K562 (cell line): ENCODE data around the gene ANKRD6. TPM values are rescaled to one million over a fixed set of nuclear protein-coding genes. Genes with fewer than 3 reads are reported as not detected.

Source experiments
- ATAC-seq: fragments of 200-7000 bp; cut with Tn5 transposase; 3 replicates; pipeline ENCODE4 v1.9.1; 2020; ENCODE audit warnings: moderate library complexity
- BruUV-seq: library from RNA; stranded (reverse); fragments of 400-500 nt; replicated peaks from 2 replicates; lab custom pipeline; 2021; lab: Mats Ljungman, UMichigan
- CTCF ChIA-PET: fragments of 300-600 bp; formaldehyde crosslinking; extraction: SDS; loops from one replicate; lab custom pipeline; 2021; ENCODE audit warnings: low intra/inter-chr PET ratio; lab: Yijun Ruan, JAX
- POLR2A ChIA-PET: fragments of 300-600, 350-650 bp; sonication (Branson Sonifier 250); formaldehyde crosslinking; extraction: SDS; loops from one replicate; lab custom pipeline; 2021; ENCODE audit warnings: antibody characterized with exemption, inconsistent platforms; lab: Yijun Ruan, JAX
- DNase-seq, 4 experiments: peaks; one replicate each; pipeline versions ENCODE4 v3.0.0 to v3.0.0-alpha.2; 2011 to 2018; ENCODE audit warnings: low spot score in 3 of 4, mixed read lengths in 3 of 4; ENCODE audit errors: extremely low read depth in 1 of 4
- FAIRE-seq: peaks from 2 replicates; lab custom pipeline; 2011; peaks lifted over from hg19 to GRCh38; lab: Jason Lieb, UNC
- H2AFZ ChIP-seq: 2 replicates; pipeline ENCODE4 v1.6.0; 2011; ENCODE audit warnings: low read depth, low read length, control low read depth, inconsistent platforms
- H3K27ac ChIP-seq: fragments of 200-600 bp; 3 replicates; pipeline ENCODE4 v1.8.0; 2011; ENCODE audit warnings: low read depth, mild to moderate bottlenecking, control low read depth, inconsistent platforms, low read length, moderate library complexity, mixed read lengths; ENCODE audit errors: extremely low read depth
- H3K27me3 ChIP-seq, 2 experiments: fragments of 300-600 bp in 1 of 2; 2 replicates in 1 of 2; 3 replicates in 1 of 2; pipeline versions ENCODE4 v1.6.0 to v1.8.0; 2011; ENCODE audit warnings: inconsistent platforms in 2 of 2, low read length in 2 of 2, mild to moderate bottlenecking in 1 of 2, mixed read lengths in 1 of 2, moderate library complexity in 1 of 2; ENCODE audit not compliant: control insufficient read depth in 2 of 2, insufficient read depth in 2 of 2
- H3K36me3 ChIP-seq: fragments of 300-600 bp; 3 replicates; pipeline ENCODE4 v1.8.0; 2011; ENCODE audit warnings: mild to moderate bottlenecking, low read length, inconsistent platforms; ENCODE audit not compliant: control insufficient read depth, insufficient read depth
- H3K4me1 ChIP-seq, 2 experiments: fragments of 200-600 bp in 1 of 2; replicated peaks in 1 of 2; 2 replicates in 1 of 2; 3 replicates in 1 of 2; pipeline versions ENCODE4 v1.5.1 to v1.8.0; 2011; ENCODE audit warnings: inconsistent platforms in 2 of 2, low read length in 2 of 2, mild to moderate bottlenecking in 1 of 2, mixed read lengths in 1 of 2, moderate library complexity in 1 of 2; ENCODE audit not compliant: control insufficient read depth in 2 of 2, insufficient read depth in 2 of 2
- H3K4me2 ChIP-seq: 2 replicates; pipeline ENCODE4 v1.6.1; 2011; ENCODE audit warnings: low read length, control low read depth, inconsistent platforms, mixed read lengths; ENCODE audit not compliant: insufficient read depth
- H3K4me3 ChIP-seq: fragments of 200-600 bp; sonication (generic), shearing (Covaris generic); 2 replicates; pipeline ENCODE4 v1.5.1; 2016; ENCODE audit warnings: control low read depth, inconsistent platforms
- H3K79me2 ChIP-seq: fragments of 200-600 bp; 3 replicates; pipeline ENCODE4 v1.8.0; 2011; ENCODE audit warnings: low read length, inconsistent platforms; ENCODE audit not compliant: control insufficient read depth, insufficient read depth
- H3K9ac ChIP-seq, 2 experiments: 2 replicates each; pipeline versions ENCODE4 v1.6.0 to v1.6.1; 2011; ENCODE audit warnings: low read depth in 2 of 2, low read length in 2 of 2, control low read depth in 1 of 2, inconsistent platforms in 1 of 2, mild to moderate bottlenecking in 1 of 2, mixed read lengths in 1 of 2; ENCODE audit not compliant: insufficient read depth in 1 of 2
- H3K9me1 ChIP-seq: one replicate; pipeline ENCODE4 v1.6.0; 2011; ENCODE audit warnings: inconsistent platforms, mild to moderate bottlenecking, low read length, moderate library complexity; ENCODE audit not compliant: control insufficient read depth, insufficient read depth
- H3K9me3 ChIP-seq: replicated peaks from 2 replicates; pipeline ENCODE4 v1.5.1; 2011; ENCODE audit warnings: low read depth, low read length, inconsistent platforms; ENCODE audit not compliant: control insufficient read depth, insufficient read depth
- H4K20me1 ChIP-seq: replicated peaks from 2 replicates; pipeline ENCODE4 v1.6.1; 2011; ENCODE audit warnings: low read length, inconsistent platforms, mixed read lengths; ENCODE audit not compliant: control insufficient read depth, insufficient read depth
- MAFK ChIP-seq: IDR thresholded peaks from 2 replicates; pipeline ENCODE4 v1.6.1; 2011; ENCODE audit warnings: low read length, improper control_type of control experiment
- PHTF2 ChIP-seq: fragments of 250-450 bp; sonication (Bioruptor Pico); IDR thresholded peaks from 2 replicates; pipeline ENCODE4 v1.5.0; 2021; ENCODE audit warnings: mild to moderate bottlenecking
- RFX5 ChIP-seq: IDR thresholded peaks from 2 replicates; pipeline ENCODE4 v1.6.1; 2011; ENCODE audit warnings: low read depth, mild to moderate bottlenecking, improper control_type of control experiment, low read length
- SNRNP70 ChIP-seq: fragments of 200-400 bp; formaldehyde crosslinking; optimal IDR thresholded peaks from 2 replicates; pipeline ENCODE3; 2017; ENCODE audit warnings: low read depth, low read length
- SOX6 ChIP-seq: fragments of 450-650 bp; IDR thresholded peaks from 2 replicates; pipeline ENCODE4 v1.6.1; 2014; ENCODE audit warnings: mild to moderate bottlenecking
- ZNF282 ChIP-seq: sonication (generic); formaldehyde crosslinking; IDR thresholded peaks from 2 replicates; pipeline ENCODE4 v1.8.1; 2023; ENCODE audit warnings: missing genetic modification reagents
- ZNF717 ChIP-seq: fragments of 250-450 bp; sonication (Bioruptor Pico); IDR thresholded peaks from 2 replicates; pipeline ENCODE4 v1.5.0; 2021
- WGBS: fragments of 100-300 bp; shearing (Covaris generic); methylation state at CpG from one replicate; pipeline ENCODE4 v1.1.6; 2016; ENCODE audit warnings: low coverage, mixed read lengths; ENCODE audit not compliant: insufficient coverage; ENCODE audit errors: missing lambda C conversion rate; 5-methylcytosine and 5-hydroxymethylcytosine counted together
- in situ Hi-C: fragments of 300-500 bp; cut with MboI; formaldehyde crosslinking; loops from 4 replicates; pipeline ENCODE4 v1.15.0; 2018; ENCODE audit warnings: inconsistent platforms, mixed read lengths
- intact Hi-C: fragments of 100-400 bp; cut with micrococcal nuclease; formaldehyde crosslinking; loops from 2 replicates; pipeline ENCODE4 v1.14.2; 2022
- polyA plus RNA-seq, 8 experiments: library from polyadenylated mRNA; depleted of rRNA in 4 of 8; stranded (reverse) in 5 of 8; unstranded in 3 of 8; fragments of >200 nt; fragmentation: Nextera tagmentation in 2 of 8; fragmentation: Illumina TruSeq in 1 of 8; extraction: Ambion mirVana in 2 of 8; extraction: Trizol in 1 of 8; gene quantifications; 2 replicates each; pipeline versions ENCODE4 v1.2.1 to v1.2.3, GENCODE V29; 2011 to 2014; ENCODE audit warnings: inconsistent platforms in 1 of 8, missing spikeins in 1 of 8
- total RNA-seq, 7 experiments: library from RNA; depleted of rRNA in 6 of 7; stranded (reverse); fragments of >200 nt in 6 of 7; fragmentation: Illumina TruSeq in 2 of 7; extraction: Trizol in 2 of 7; gene quantifications; 2 replicates each; pipeline versions ENCODE4 v1.2.1 to v1.2.3, GENCODE V29; 2011 to 2021; ENCODE audit warnings: low replicate concordance in 1 of 7
- TF ChIP-seq, protein P1 (sequence below): sonication (generic); formaldehyde crosslinking; IDR thresholded peaks from 2 replicates; pipeline ENCODE4 v1.8.0; 2022; ENCODE audit warnings: mild to moderate bottlenecking, missing genetic modification reagents, borderline replicate concordance
- TF ChIP-seq, protein P2 (sequence below): fragments of 250-450 bp; sonication (Bioruptor Pico); IDR thresholded peaks from 2 replicates; pipeline ENCODE4 v1.5.0; 2021
- TF ChIP-seq, protein P3 (sequence below): fragments of 450-650 bp; IDR thresholded peaks from 2 replicates; pipeline ENCODE4 v1.6.1; 2016; ENCODE audit warnings: low read depth

ANKRD6 gene
- total and polyA plus RNA-seq, 9 of the 15 experiments (the other 6 are each of a cell fraction or from before 2014, with no cell fraction given), result 0.04 to 0.22 (median 0.08) TPM; not detected in 4

GRCh38 chr6:89415185-89415584 lies 17.8 kb upstream of the ANKRD6 start (continued):
- TF ChIP-seq SNRNP70, result no peak
- TF ChIP-seq ZNF717 (CRISPR knock-in tag), result no peak
- TF ChIP-seq, all 486 proteins: peak for 0

GRCh38 chr6:89416796-89417195 lies 16.2 kb upstream of the ANKRD6 start:
- no peak for ATAC-seq
- H2AFZ ChIP-seq, result no peak overlapping the region
- CTCF ChIA-PET, result no interaction called here
- BruUV-seq, result no TSS peak
- no peaks in the 10 kb centered on the region for H3K9me3 ChIP-seq
- intact Hi-C loops, result no loop called here
- POLR2A ChIA-PET, result interaction anchor here (0.6 to 1.8 kb wide), 2 partner anchors 44 to 133 kb away, joined by 3 to 6 read pairs; no protein-coding TSS in a partner anchor
- no peak overlapping the region for H3K9ac ChIP-seq
- TF ChIP-seq PHTF2 (CRISPR knock-in tag) (no peak), RFX5 (no peak), MAFK (no peak), ZNF282 (CRISPR knock-in tag) (no peak), SOX6 (no peak)
- TF ChIP-seq, protein P1, sequence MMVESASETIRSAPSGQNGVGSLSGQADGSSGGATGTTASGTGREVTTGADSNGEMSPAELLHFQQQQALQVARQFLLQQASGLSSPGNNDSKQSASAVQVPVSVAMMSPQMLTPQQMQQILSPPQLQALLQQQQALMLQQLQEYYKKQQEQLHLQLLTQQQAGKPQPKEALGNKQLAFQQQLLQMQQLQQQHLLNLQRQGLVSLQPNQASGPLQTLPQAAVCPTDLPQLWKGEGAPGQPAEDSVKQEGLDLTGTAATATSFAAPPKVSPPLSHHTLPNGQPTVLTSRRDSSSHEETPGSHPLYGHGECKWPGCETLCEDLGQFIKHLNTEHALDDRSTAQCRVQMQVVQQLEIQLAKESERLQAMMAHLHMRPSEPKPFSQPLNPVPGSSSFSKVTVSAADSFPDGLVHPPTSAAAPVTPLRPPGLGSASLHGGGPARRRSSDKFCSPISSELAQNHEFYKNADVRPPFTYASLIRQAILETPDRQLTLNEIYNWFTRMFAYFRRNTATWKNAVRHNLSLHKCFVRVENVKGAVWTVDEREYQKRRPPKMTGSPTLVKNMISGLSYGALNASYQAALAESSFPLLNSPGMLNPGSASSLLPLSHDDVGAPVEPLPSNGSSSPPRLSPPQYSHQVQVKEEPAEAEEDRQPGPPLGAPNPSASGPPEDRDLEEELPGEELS (CRISPR knock-in tag), result no peak
- TF ChIP-seq, protein P2, sequence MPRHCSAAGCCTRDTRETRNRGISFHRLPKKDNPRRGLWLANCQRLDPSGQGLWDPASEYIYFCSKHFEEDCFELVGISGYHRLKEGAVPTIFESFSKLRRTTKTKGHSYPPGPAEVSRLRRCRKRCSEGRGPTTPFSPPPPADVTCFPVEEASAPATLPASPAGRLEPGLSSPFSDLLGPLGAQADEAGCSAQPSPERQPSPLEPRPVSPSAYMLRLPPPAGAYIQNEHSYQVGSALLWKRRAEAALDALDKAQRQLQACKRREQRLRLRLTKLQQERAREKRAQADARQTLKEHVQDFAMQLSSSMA (CRISPR knock-in tag), result no peak
- TF ChIP-seq, protein P3, sequence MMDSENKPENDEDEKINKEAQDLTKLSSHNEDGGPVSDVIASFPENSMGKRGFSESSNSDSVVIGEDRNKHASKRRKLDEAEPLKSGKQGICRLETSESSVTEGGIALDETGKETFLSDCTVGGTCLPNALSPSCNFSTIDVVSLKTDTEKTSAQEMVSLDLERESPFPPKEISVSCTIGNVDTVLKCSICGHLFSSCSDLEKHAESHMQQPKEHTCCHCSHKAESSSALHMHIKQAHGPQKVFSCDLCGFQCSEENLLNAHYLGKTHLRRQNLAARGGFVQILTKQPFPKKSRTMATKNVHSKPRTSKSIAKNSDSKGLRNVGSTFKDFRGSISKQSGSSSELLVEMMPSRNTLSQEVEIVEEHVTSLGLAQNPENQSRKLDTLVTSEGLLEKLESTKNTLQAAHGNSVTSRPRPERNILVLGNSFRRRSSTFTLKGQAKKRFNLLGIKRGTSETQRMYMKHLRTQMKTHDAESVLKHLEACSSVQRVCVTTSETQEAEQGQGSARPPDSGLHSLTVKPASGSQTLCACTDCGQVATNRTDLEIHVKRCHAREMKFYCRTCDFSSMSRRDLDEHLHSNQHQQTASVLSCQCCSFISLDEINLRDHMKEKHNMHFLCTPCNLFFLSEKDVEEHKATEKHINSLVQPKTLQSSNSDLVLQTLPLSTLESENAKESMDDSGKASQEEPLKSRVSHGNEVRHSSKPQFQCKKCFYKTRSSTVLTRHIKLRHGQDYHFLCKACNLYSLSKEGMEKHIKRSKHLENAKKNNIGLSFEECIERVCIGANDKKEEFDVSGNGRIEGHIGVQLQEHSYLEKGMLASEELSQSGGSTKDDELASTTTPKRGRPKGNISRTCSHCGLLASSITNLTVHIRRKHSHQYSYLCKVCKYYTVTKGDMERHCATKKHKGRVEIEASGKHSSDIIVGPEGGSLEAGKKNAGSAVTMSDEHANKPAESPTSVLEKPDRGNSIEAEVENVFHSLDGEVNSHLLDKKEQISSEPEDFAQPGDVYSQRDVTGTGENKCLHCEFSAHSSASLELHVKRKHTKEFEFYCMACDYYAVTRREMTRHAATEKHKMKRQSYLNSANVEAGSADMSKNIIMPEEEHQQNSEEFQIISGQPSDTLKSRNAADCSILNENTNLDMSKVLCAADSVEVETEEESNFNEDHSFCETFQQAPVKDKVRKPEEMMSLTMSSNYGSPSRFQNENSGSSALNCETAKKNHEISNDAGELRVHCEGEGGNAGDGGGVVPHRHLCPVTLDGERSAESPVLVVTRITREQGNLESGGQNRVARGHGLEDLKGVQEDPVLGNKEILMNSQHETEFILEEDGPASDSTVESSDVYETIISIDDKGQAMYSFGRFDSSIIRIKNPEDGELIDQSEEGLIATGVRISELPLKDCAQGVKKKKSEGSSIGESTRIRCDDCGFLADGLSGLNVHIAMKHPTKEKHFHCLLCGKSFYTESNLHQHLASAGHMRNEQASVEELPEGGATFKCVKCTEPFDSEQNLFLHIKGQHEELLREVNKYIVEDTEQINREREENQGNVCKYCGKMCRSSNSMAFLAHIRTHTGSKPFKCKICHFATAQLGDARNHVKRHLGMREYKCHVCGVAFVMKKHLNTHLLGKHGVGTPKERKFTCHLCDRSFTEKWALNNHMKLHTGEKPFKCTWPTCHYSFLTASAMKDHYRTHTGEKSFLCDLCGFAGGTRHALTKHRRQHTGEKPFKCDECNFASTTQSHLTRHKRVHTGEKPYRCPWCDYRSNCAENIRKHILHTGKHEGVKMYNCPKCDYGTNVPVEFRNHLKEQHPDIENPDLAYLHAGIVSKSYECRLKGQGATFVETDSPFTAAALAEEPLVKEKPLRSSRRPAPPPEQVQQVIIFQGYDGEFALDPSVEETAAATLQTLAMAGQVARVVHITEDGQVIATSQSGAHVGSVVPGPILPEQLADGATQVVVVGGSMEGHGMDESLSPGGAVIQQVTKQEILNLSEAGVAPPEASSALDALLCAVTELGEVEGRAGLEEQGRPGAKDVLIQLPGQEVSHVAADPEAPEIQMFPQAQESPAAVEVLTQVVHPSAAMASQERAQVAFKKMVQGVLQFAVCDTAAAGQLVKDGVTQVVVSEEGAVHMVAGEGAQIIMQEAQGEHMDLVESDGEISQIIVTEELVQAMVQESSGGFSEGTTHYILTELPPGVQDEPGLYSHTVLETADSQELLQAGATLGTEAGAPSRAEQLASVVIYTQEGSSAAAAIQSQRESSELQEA, result no peak
- no peak overlapping the region for H3K27ac ChIP-seq
- FAIRE-seq, result no peak
- no peak overlapping the region for H3K4me3 ChIP-seq
- in situ Hi-C loops, result no loop called here
- 7% methylated on average over 1 of the region's 1 CpG for WGBS
- no peaks in the 10 kb centered on the region for H3K36me3 ChIP-seq
- H3K9me1 ChIP-seq, result no peaks in the 10 kb centered on the region
- no peak for DNase-seq
- H3K4me2 ChIP-seq, result no peak overlapping the region
- 0 out of 2 replicates have a peak, but pooled peaks cover 3% of the 10 kb centered on the region for H4K20me1 ChIP-seq
- H3K79me2 ChIP-seq, result no peaks in the 10 kb centered on the region
- H3K27me3 ChIP-seq, result peaks cover 18 to 34% of the 10 kb centered on the region in 2 experiments
- H3K4me1 ChIP-seq, result peaks cover 0 to 8% of the 10 kb centered on the region in 2 experiments; a peak in 1 of 5 replicates
